ENCODE data around the gene EP400. TPM values are rescaled to one million over a fixed set of nuclear protein-coding genes. Genes with fewer than 3 reads are reported as not detected.

EP400 gene
- total RNA-seq, 2 experiments from 2014 or later, result 45.6 to 46.1 TPM

GRCh38 chr12:131990066-131990979 lies 40.6 kb downstream of the EP400 start:
- Mint-ChIP-seq H3K4me1 (ENCODE audit: low read depth) (no peaks in the 10 kb centered on the region), H3K27me3 (no peaks in the 10 kb centered on the region), H3K36me3 (ENCODE audit: low read depth) (peaks cover 48% of the 10 kb centered on the region), H3K4me3 (no peak overlapping the region), H3K9me3 (no peaks in the 10 kb centered on the region), H3K27ac (no peak overlapping the region)
- ATAC-seq, result no peak
- no peak for DNase-seq
- ChIA-PET CTCF (no interaction called here), POLR2A (no interaction called here)
- intact Hi-C loops (cut with micrococcal nuclease), result no loop called here
- TF ChIP-seq CTCF (IDR thresholded peaks at IDR 0.05), result no peak

- H3K36me3 Mint-ChIP-seq (ENCODE audit: low read depth), result peaks cover 48% of the 10 kb centered on the region
- TF ChIP-seq CTCF (IDR thresholded peaks at IDR 0.05), result no peak
- no peak overlapping the region for H3K27ac Mint-ChIP-seq
- H3K9me3 Mint-ChIP-seq, result no peaks in the 10 kb centered on the region
- ChIA-PET CTCF (no interaction called here), POLR2A (no interaction called here)
- no peaks in the 10 kb centered on the region for H3K4me1 Mint-ChIP-seq (ENCODE audit: low read depth)
- ATAC-seq (no peak), DNase-seq (no peak)
- intact Hi-C loops (cut with micrococcal nuclease), result no loop called here
- no peak overlapping the region for H3K4me3 Mint-ChIP-seq
- no peaks in the 10 kb centered on the region for H3K27me3 Mint-ChIP-seq
These were observed 41.2 kb downstream of the EP400 start for GRCh38 chr12:131990980-131991305.

GRCh38 chr12:131991816-131992430 lies 42.2 kb downstream of the EP400 start:
- no peaks in the 10 kb centered on the region for H3K4me1 Mint-ChIP-seq (ENCODE audit: low read depth)
- no peak for DNase-seq
- H3K27me3 Mint-ChIP-seq, result no peaks in the 10 kb centered on the region
- intact Hi-C loops (cut with micrococcal nuclease), result no loop called here
- no peak overlapping the region for H3K4me3 Mint-ChIP-seq
- POLR2A ChIA-PET, result no interaction called here
- no peak for ATAC-seq
- H3K36me3 Mint-ChIP-seq (ENCODE audit: low read depth), result peaks cover 41% of the 10 kb centered on the region
- H3K9me3 Mint-ChIP-seq, result no peaks in the 10 kb centered on the region
- TF ChIP-seq CTCF (IDR thresholded peaks at IDR 0.05), result no peak
- no peak overlapping the region for H3K27ac Mint-ChIP-seq
- CTCF ChIA-PET, result no interaction called here

GRCh38 chr12:131994589-131994988 lies 44.8 kb downstream of the EP400 start:
- ATAC-seq, result no peak
- no peak overlapping the region for H3K27ac Mint-ChIP-seq
- DNase-seq, result no peak
- intact Hi-C loops (cut with micrococcal nuclease), result no loop called here
- no peaks in the 10 kb centered on the region for H3K4me1 Mint-ChIP-seq (ENCODE audit: low read depth)
- H3K27me3 Mint-ChIP-seq, result no peaks in the 10 kb centered on the region
- H3K9me3 Mint-ChIP-seq, result no peaks in the 10 kb centered on the region
- POLR2A ChIA-PET, result no interaction called here
- H3K36me3 Mint-ChIP-seq (ENCODE audit: low read depth), result peaks cover 32% of the 10 kb centered on the region
- no peak for TF ChIP-seq CTCF (IDR thresholded peaks at IDR 0.05)
- CTCF ChIA-PET, result no interaction called here
- H3K4me3 Mint-ChIP-seq, result no peak overlapping the region

GRCh38 chr12:132000286-132000872 lies 50.6 kb downstream of the EP400 start:
- Mint-ChIP-seq H3K36me3 (ENCODE audit: low read depth) (peaks cover 13% of the 10 kb centered on the region), H3K4me1 (ENCODE audit: low read depth) (no peaks in the 10 kb centered on the region), H3K4me3 (no peak overlapping the region), H3K9me3 (no peaks in the 10 kb centered on the region), H3K27me3 (no peaks in the 10 kb centered on the region), H3K27ac (no peak overlapping the region)
- intact Hi-C loops (cut with micrococcal nuclease), result no loop called here
- ATAC-seq (no peak), DNase-seq (no peak)
- POLR2A ChIA-PET, result no interaction called here
- CTCF ChIA-PET, result no interaction called here
- no peak for TF ChIP-seq CTCF (IDR thresholded peaks at IDR 0.05)
